HT-29 (cell line): ENCODE results near the gene LCMT1. TPM values are rescaled to one million over a fixed set of nuclear protein-coding genes. Genes with fewer than 3 reads are reported as not detected.
"Not testable (repeated sequence)": the region's sequence is repeated elsewhere in the genome, so short reads cannot be mapped to it uniquely, and the experiment has no call there.

Experiments used
- DNase-seq: peaks from one replicate; pipeline ENCODE4 v3.0.0-alpha.2; 2015; ENCODE audit warnings: low spot score
- total RNA-seq: library from RNA; depleted of rRNA; stranded (reverse); fragments of >200 nt; shearing (Covaris generic); gene quantifications from 2 replicates; pipeline ENCODE4 v1.2.3, GENCODE V29; 2014

Gene LCMT1
- total RNA-seq, 1 experiment from 2014 or later = 24.1 TPM

GRCh38 chr16:25094596-25094995 lies 16.9 kb upstream of the LCMT1 start:
- no peak for DNase-seq

GRCh38 chr16:25095636-25096035 lies 15.9 kb upstream of the LCMT1 start:
- no peak for DNase-seq

GRCh38 chr16:25097276-25097975 lies 14.1 kb upstream of the LCMT1 start:
- DNase-seq = no peak

- no peak for DNase-seq
Measured at GRCh38 chr16:25100511-25100910, 11.0 kb upstream of the LCMT1 start.

- DNase-seq = peak; percentile 91
Measured at GRCh38 chr16:25106567-25107465, 4.7 kb upstream of the LCMT1 start.

GRCh38 chr16:25107466-25107792 lies 4.1 kb upstream of the LCMT1 start:
- DNase-seq = no peak

- peak; percentile 26 for DNase-seq
Measured at GRCh38 chr16:25108054-25108453, 3.5 kb upstream of the LCMT1 start.

GRCh38 chr16:25109643-25110042 lies 1.9 kb upstream of the LCMT1 start:
- peak; percentile 77 for DNase-seq

GRCh38 chr16:25110387-25110947 lies 1.1 kb upstream of the LCMT1 start:
- DNase-seq = no peak

GRCh38 chr16:25114121-25114520 lies 2.6 kb downstream of the LCMT1 start:
- DNase-seq = no peak

GRCh38 chr16:25118851-25119578 lies 7.5 kb downstream of the LCMT1 start:
- DNase-seq = no peak

- DNase-seq = no peak
Measured at GRCh38 chr16:25121824-25122600, 10.5 kb downstream of the LCMT1 start.

GRCh38 chr16:25124503-25124902 lies 13.0 kb downstream of the LCMT1 start:
- no peak for DNase-seq

- DNase-seq = not testable (repeated sequence)
Measured at GRCh38 chr16:25126086-25126666, 14.6 kb downstream of the LCMT1 start.

- DNase-seq = peak; percentile 73
Measured at GRCh38 chr16:25126820-25127232, 15.3 kb downstream of the LCMT1 start.

- not testable (repeated sequence) for DNase-seq
Measured at GRCh38 chr16:25132751-25133150, 21.2 kb downstream of the LCMT1 start.

GRCh38 chr16:25134166-25134700 lies 22.7 kb downstream of the LCMT1 start:
- no peak for DNase-seq

- peak; percentile 22 for DNase-seq
Measured at GRCh38 chr16:25135254-25135878, 23.8 kb downstream of the LCMT1 start.

- DNase-seq = no peak
Measured at GRCh38 chr16:25138130-25138529, 26.6 kb downstream of the LCMT1 start.

GRCh38 chr16:25140459-25140858 lies 28.9 kb downstream of the LCMT1 start:
- DNase-seq = no peak
